Measurements from ENCODE around the gene SLC9A3. TPM values are rescaled to one million over a fixed set of nuclear protein-coding genes. Genes with fewer than 3 reads are reported as not detected.

The SLC9A3 gene
- polyA plus RNA-seq, 1 donor: 1.8 TPM

- no peak for DNase-seq (ENCODE audit: low read depth)
Observed at GRCh38 chr5:444226-444625, 80.0 kb downstream of the SLC9A3 start.

- no peak for DNase-seq (ENCODE audit: low read depth)
Observed at GRCh38 chr5:443239-444151, 80.8 kb downstream of the SLC9A3 start.

- DNase-seq (ENCODE audit: low read depth): peak; percentile 35
Observed at GRCh38 chr5:442335-443238, 81.7 kb downstream of the SLC9A3 start, which contains the start of gene EXOC3. Gene EXOC3, plus strand, starts transcription at chr5:443176. Its CDS starts 3,030 bp downstream, at chr5:446206.

GRCh38 chr5:441996-442334 is 82.3 kb downstream of the SLC9A3 start:
- DNase-seq (ENCODE audit: low read depth): no peak

- DNase-seq (ENCODE audit: low read depth): no peak
Observed at GRCh38 chr5:440401-441201, 83.6 kb downstream of the SLC9A3 start.

GRCh38 chr5:439636-440035 is 84.6 kb downstream of the SLC9A3 start:
- no peak for DNase-seq (ENCODE audit: low read depth)

- DNase-seq (ENCODE audit: low read depth): no peak
Observed at GRCh38 chr5:439181-439580, 85.1 kb downstream of the SLC9A3 start.

GRCh38 chr5:438481-438981 is 85.7 kb downstream of the SLC9A3 start:
- DNase-seq (ENCODE audit: low read depth): no peak

GRCh38 chr5:437281-437771 is 86.9 kb downstream of the SLC9A3 start:
- no peak for DNase-seq (ENCODE audit: low read depth)

GRCh38 chr5:436641-436975 is 87.6 kb downstream of the SLC9A3 start:
- DNase-seq (ENCODE audit: low read depth): no peak

- no peak for DNase-seq (ENCODE audit: low read depth)
Observed at GRCh38 chr5:435961-436640, 88.1 kb downstream of the SLC9A3 start.

GRCh38 chr5:435156-435790 is 89.0 kb downstream of the SLC9A3 start:
- no peak for DNase-seq (ENCODE audit: low read depth)

- DNase-seq (ENCODE audit: low read depth): no peak
Observed at GRCh38 chr5:434443-435146, 89.7 kb downstream of the SLC9A3 start.

GRCh38 chr5:433836-434235 is 90.4 kb downstream of the SLC9A3 start:
- no peak for DNase-seq (ENCODE audit: low read depth)

- DNase-seq (ENCODE audit: low read depth): no peak
Observed at GRCh38 chr5:432928-433791, 91.1 kb downstream of the SLC9A3 start.

- no peak for DNase-seq (ENCODE audit: low read depth)
Observed at GRCh38 chr5:432201-432927, 91.9 kb downstream of the SLC9A3 start.

- DNase-seq (ENCODE audit: low read depth): no peak
Observed at GRCh38 chr5:431711-432050, 92.6 kb downstream of the SLC9A3 start.
